GM15510 (cell line): ENCODE results near the gene HLA-DPB1.

Experiments
- POLR2A ChIP-seq: IDR thresholded peaks from 3 replicates; pipeline ENCODE4 v1.6.1; 2011; ENCODE audit warnings: borderline replicate concordance; ENCODE audit not compliant: insufficient read length; ENCODE audit errors: extremely low read depth

Gene HLA-DPB1

GRCh38 chr6:33081098-33081824 lies 5.5 kb downstream of the HLA-DPB1 start:
- peak; percentile 12 for TF ChIP-seq POLR2A

GRCh38 chr6:33082702-33083101 lies 6.9 kb downstream of the HLA-DPB1 start:
- no peak for TF ChIP-seq POLR2A

- no peak for TF ChIP-seq POLR2A
Measured at GRCh38 chr6:33085627-33086026, 9.8 kb downstream of the HLA-DPB1 start.

GRCh38 chr6:33088258-33088930 lies 12.6 kb downstream of the HLA-DPB1 start:
- no peak for TF ChIP-seq POLR2A

GRCh38 chr6:33088931-33089620 lies 13.3 kb downstream of the HLA-DPB1 start:
- peak; percentile 28 for TF ChIP-seq POLR2A

GRCh38 chr6:33091957-33092356 lies 16.2 kb downstream of the HLA-DPB1 start:
- no peak for TF ChIP-seq POLR2A

GRCh38 chr6:33092385-33092784 lies 16.6 kb downstream of the HLA-DPB1 start:
- no peak for TF ChIP-seq POLR2A

- no peak for TF ChIP-seq POLR2A
Measured at GRCh38 chr6:33093855-33094254, 18.1 kb downstream of the HLA-DPB1 start.

- no peak for TF ChIP-seq POLR2A
Measured at GRCh38 chr6:33095681-33096080, 19.9 kb downstream of the HLA-DPB1 start.

GRCh38 chr6:33103776-33104175 lies 28.0 kb downstream of the HLA-DPB1 start:
- TF ChIP-seq POLR2A = no peak

- TF ChIP-seq POLR2A = no peak
Measured at GRCh38 chr6:33104887-33105286, 29.1 kb downstream of the HLA-DPB1 start.

- no peak for TF ChIP-seq POLR2A
Measured at GRCh38 chr6:33105386-33105785, 29.6 kb downstream of the HLA-DPB1 start.

GRCh38 chr6:33105916-33106871 lies 30.4 kb downstream of the HLA-DPB1 start:
- TF ChIP-seq POLR2A = no peak

GRCh38 chr6:33107641-33108040 lies 31.9 kb downstream of the HLA-DPB1 start:
- no peak for TF ChIP-seq POLR2A

GRCh38 chr6:33108307-33108706 lies 32.5 kb downstream of the HLA-DPB1 start:
- no peak for TF ChIP-seq POLR2A

- TF ChIP-seq POLR2A = no peak
Measured at GRCh38 chr6:33112148-33112547, 36.4 kb downstream of the HLA-DPB1 start.

GRCh38 chr6:33113755-33114154 lies 38.0 kb downstream of the HLA-DPB1 start:
- TF ChIP-seq POLR2A = peak; percentile 36
